Measurements from ENCODE around the gene SMARCC2. TPM values are rescaled to one million over a fixed set of nuclear protein-coding genes. Genes with fewer than 3 reads are reported as not detected.

SMARCC2 gene
- total and polyA plus RNA-seq, 9 of the 15 experiments (the other 6 are each of a cell fraction or from before 2014, with no cell fraction given): 11.9 to 86.0 (median 36.6) TPM

- no peak for TF ChIP-seq ETV6 (IDR thresholded peaks at IDR 0.05; ENCODE audit: borderline replicate concordance in 1 of 2, low read depth in 2 of 2, low read length in 1 of 2)
- no peak for TF ChIP-seq ETV6 (CRISPR knock-in tag; IDR thresholded peaks at IDR 0.05; ENCODE audit: borderline replicate concordance)
- no peak for TF ChIP-seq ZKSCAN8 (CRISPR knock-in tag; IDR thresholded peaks at IDR 0.05)
- TF ChIP-seq CEBPG (CRISPR knock-in tag; IDR thresholded peaks at IDR 0.05): no peak
- no peak for TF ChIP-seq CEBPG (tag; conservative IDR thresholded peaks at IDR 0.05 in 1 of 2, IDR thresholded peaks at IDR 0.05 in 1 of 2)
- TF ChIP-seq MEIS2 (IDR thresholded peaks at IDR 0.05; ENCODE audit: partially characterized antibody): no peak
- TF ChIP-seq BRD4 (IDR thresholded peaks at IDR 0.05): no peak; the same call in 1 of the 2 replicates
- TF ChIP-seq POLR2AphosphoS2 (IDR thresholded peaks at IDR 0.05; ENCODE audit: low read length): no peak
- no peak for TF ChIP-seq TFE3 (CRISPR knock-in tag; IDR thresholded peaks at IDR 0.05)
- no peak for TF ChIP-seq SUPT5H (IDR thresholded peaks at IDR 0.05)
- no peak for TF ChIP-seq ILF3 (IDR thresholded peaks at IDR 0.05; ENCODE audit: borderline replicate concordance)
- no peak; the same call in 1 of the 2 replicates for TF ChIP-seq DPF2 (IDR thresholded peaks at IDR 0.05)
- TF ChIP-seq DNMT1 (IDR thresholded peaks at IDR 0.05): no peak
- no peak for TF ChIP-seq ZNF146 (CRISPR knock-in tag; IDR thresholded peaks at IDR 0.05; ENCODE audit: unreplicated experiment)
- no peak for TF ChIP-seq ZNF324 (CRISPR knock-in tag; IDR thresholded peaks at IDR 0.05)
- TF ChIP-seq USF1 (CRISPR knock-in tag; IDR thresholded peaks at IDR 0.05): peak; percentile 41; the same call in 1 of the 2 replicates
- TF ChIP-seq, protein P1, sequence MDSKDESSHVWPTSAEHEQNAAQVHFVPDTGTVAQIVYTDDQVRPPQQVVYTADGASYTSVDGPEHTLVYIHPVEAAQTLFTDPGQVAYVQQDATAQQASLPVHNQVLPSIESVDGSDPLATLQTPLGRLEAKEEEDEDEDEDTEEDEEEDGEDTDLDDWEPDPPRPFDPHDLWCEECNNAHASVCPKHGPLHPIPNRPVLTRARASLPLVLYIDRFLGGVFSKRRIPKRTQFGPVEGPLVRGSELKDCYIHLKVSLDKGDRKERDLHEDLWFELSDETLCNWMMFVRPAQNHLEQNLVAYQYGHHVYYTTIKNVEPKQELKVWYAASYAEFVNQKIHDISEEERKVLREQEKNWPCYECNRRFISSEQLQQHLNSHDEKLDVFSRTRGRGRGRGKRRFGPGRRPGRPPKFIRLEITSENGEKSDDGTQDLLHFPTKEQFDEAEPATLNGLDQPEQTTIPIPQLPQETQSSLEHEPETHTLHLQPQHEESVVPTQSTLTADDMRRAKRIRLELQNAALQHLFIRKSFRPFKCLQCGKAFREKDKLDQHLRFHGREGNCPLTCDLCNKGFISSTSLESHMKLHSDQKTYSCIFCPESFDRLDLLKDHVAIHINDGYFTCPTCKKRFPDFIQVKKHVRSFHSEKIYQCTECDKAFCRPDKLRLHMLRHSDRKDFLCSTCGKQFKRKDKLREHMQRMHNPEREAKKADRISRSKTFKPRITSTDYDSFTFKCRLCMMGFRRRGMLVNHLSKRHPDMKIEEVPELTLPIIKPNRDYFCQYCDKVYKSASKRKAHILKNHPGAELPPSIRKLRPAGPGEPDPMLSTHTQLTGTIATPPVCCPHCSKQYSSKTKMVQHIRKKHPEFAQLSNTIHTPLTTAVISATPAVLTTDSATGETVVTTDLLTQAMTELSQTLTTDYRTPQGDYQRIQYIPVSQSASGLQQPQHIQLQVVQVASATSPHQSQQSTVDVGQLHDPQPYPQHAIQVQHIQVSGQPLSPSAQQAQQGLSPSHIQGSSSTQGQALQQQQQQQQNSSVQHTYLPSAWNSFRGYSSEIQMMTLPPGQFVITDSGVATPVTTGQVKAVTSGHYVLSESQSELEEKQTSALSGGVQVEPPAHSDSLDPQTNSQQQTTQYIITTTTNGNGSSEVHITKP (IDR thresholded peaks at IDR 0.05; ENCODE audit: partially characterized antibody): peak; percentile 17
- TF ChIP-seq LEF1 (IDR thresholded peaks at IDR 0.05): no peak
- TF ChIP-seq, protein P2, sequence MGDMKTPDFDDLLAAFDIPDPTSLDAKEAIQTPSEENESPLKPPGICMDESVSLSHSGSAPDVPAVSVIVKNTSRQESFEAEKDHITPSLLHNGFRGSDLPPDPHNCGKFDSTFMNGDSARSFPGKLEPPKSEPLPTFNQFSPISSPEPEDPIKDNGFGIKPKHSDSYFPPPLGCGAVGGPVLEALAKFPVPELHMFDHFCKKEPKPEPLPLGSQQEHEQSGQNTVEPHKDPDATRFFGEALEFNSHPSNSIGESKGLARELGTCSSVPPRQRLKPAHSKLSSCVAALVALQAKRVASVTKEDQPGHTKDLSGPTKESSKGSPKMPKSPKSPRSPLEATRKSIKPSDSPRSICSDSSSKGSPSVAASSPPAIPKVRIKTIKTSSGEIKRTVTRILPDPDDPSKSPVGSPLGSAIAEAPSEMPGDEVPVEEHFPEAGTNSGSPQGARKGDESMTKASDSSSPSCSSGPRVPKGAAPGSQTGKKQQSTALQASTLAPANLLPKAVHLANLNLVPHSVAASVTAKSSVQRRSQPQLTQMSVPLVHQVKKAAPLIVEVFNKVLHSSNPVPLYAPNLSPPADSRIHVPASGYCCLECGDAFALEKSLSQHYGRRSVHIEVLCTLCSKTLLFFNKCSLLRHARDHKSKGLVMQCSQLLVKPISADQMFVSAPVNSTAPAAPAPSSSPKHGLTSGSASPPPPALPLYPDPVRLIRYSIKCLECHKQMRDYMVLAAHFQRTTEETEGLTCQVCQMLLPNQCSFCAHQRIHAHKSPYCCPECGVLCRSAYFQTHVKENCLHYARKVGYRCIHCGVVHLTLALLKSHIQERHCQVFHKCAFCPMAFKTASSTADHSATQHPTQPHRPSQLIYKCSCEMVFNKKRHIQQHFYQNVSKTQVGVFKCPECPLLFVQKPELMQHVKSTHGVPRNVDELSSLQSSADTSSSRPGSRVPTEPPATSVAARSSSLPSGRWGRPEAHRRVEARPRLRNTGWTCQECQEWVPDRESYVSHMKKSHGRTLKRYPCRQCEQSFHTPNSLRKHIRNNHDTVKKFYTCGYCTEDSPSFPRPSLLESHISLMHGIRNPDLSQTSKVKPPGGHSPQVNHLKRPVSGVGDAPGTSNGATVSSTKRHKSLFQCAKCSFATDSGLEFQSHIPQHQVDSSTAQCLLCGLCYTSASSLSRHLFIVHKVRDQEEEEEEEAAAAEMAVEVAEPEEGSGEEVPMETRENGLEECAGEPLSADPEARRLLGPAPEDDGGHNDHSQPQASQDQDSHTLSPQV (IDR thresholded peaks at IDR 0.05): peak; percentile 50; the same call in 1 of the 2 replicates
Observed at GRCh38 chr12:56151672-56152131, 37.6 kb downstream of the SMARCC2 start (continued).

Data from K562 (cell line).